HT1080 (cell line): ENCODE results near the gene CCDC82. TPM values are rescaled to one million over a fixed set of nuclear protein-coding genes. Genes with fewer than 3 reads are reported as not detected.
"Not testable (repeated sequence)": the region's sequence is repeated elsewhere in the genome, so short reads cannot be mapped to it uniquely, and the experiment has no call there.

Source experiments
- DNase-seq: peaks from one replicate; pipeline ENCODE4 v3.0.0-alpha.2; 2015; ENCODE audit warnings: low read depth
- polyA plus RNA-seq, 2 experiments: library from polyadenylated mRNA; depleted of rRNA; stranded (reverse); fragments of >200 nt; gene quantifications; 2 replicates each; pipeline ENCODE4 v1.2.3, GENCODE V29; 2015
- total RNA-seq: library from RNA; depleted of rRNA; stranded (reverse); fragments of >200 nt; shearing (Covaris generic); gene quantifications from 2 replicates; pipeline ENCODE4 v1.2.3, GENCODE V29; 2014; rRNA removed

Gene CCDC82
- 4.9 and 8.6 TPM in 2 replicates for total RNA-seq
- polyA plus RNA-seq (2015; cell fraction: cytosol; rRNA removed) = 12.8 and 14.0 TPM in 2 replicates
- 54.6 and 69.0 TPM in 2 replicates for polyA plus RNA-seq (2015; cell fraction: nucleus; rRNA removed)

DNA sequence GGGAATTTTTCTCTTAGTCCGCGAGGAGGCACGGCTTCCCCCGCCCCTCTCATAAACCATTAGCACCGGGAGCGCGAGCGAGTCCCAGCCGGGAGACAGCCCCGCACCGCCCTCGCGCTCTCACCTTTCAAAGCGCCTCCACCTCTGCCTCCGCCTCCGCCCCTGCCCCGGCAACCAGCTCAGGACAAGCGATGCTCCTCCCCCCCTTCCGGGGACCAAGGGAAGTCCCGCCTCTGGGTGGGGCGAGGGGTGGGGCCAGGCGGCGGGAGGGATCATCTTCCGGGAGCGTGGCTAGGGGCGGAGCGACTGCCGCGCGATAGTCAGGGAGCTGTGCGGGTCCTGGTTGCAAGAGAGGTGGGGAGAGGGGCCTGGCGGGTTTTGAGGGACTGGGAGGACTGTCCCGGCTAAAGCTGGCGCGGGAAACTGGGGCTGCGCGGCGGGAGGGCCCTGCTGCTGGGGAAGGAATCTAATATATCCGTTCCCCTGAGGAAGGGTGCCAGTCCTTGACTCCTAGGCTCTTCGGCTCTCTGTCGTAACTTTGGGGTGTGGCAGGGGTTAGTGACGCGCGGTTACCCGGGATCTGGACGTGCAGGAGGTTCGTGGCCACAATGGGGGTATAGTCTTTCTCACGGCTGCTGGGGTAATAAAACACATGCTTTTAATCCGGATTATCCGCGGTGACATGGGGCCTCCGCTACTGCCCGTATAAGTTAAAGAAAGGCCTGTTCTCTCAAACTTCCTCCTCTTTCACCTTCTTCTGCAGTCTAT is at the start of gene CCDC82, which contains the start of gene JRKL:
Gene CCDC82 (minus strand): TSS at position 193 of the 768 bp plus-strand sequence. CDS start 5,165 bp downstream, outside the sequence.
Gene JRKL (plus strand): TSS at position 294 of the 768 bp plus-strand sequence. CDS start 637 bp downstream, outside the sequence.
- peak; percentile 93 for DNase-seq

DNA sequence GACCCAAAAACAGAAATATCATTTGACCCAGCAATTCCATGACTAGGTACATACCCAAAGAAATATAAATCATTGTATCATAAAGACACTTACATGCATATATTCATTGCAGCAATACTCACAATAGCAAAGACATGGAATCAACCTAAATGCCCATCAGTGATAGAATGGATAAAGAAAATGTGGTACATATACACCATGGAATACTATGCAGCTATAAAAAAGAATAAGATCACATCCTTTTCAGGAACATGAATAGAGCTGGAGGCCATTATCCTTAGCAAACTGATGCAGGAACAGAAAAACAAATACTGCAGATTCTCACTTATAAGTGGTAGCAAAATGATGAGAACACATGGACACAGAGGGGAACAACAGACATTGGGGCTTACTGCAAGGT is 42.9 kb upstream of the CCDC82 start:
- not testable (repeated sequence) for DNase-seq

DNA sequence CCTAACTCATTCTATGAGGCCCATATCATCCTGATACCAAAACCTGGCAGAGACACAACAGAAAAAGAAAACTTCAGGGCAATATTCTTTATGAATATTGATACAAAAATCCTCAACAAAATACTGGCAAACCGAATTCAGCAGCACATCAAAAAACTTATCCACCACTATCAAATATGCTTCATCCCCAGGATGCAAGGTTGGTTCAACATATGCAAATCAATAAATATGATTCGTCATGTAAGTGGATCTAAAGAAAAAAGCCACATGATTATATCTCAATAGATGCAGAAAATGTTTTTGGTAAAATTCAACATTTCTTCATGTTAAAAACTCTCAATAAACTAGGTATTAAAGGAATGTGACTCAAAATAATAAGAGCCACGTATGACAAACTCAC is 41.0 kb upstream of the CCDC82 start:
- no peak for DNase-seq

DNA sequence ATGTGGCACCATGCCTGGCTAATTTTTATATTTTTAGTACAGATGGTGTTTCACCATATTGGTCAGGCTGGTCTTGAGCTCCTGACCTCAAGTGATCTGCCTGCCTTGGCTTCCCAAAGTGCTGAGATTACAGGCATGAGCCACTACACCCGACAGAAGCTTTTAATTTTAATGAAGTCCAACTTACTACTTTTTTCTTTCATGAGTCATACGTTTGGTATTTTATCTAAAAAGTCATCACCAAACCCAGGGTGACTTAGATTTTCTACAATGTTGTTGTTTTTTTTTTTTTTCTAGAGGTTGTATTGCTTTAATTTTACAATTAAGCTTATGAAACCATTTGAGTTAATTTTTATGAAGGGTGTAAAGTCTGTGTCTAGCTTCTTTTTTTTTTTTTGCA is 35.0 kb upstream of the CCDC82 start:
- DNase-seq = peak; percentile 78

DNA sequence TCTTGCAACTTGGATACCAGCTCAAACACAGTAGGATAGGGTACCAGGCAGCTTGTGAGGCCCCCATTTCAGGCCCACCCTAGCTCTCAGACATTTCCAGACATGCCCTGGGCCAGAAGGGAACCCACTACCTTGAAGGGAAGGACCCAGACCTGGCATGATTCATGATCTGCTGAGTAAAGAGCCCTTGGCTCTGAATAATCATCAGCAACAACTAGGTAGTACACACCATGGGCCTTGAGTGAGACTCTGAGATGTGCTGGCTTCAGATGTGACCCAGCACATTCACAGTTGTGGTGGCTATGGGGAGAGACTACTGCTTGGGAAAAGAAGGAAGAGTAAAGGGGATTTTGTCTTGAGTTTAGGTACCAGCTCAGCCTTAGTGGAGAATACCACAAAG is 23.7 kb upstream of the CCDC82 start:
- no peak for DNase-seq

DNA sequence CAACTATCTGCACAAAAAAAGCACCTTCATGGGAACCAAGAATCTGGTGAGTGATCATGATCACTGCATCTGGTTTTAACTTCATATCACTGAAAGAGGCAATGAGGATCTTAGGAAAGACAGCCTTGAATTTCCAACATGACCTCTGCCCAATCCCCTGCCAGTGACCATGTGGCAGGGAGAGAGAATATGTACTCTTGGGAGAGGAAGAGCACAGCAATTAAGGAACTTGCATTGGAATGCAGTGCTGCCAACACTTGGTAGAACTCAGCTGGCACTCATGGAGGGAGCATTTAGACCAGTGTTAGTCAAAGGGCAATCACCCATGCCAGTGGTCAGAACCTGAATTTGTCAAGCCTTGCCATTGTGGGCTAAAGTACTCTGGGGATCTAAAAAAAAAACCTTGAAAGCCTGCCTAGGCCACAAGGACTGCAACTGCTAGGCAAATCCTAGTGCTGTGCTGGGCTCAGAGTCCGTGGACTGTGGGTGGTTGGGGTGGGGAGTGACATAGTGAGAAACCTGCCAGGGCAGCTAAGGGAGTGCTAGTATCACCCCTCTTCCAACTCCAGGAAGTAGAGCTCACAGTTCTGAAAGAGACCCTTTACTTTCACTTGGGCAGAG is 23.2 kb upstream of the CCDC82 start:
- DNase-seq = no peak

DNA sequence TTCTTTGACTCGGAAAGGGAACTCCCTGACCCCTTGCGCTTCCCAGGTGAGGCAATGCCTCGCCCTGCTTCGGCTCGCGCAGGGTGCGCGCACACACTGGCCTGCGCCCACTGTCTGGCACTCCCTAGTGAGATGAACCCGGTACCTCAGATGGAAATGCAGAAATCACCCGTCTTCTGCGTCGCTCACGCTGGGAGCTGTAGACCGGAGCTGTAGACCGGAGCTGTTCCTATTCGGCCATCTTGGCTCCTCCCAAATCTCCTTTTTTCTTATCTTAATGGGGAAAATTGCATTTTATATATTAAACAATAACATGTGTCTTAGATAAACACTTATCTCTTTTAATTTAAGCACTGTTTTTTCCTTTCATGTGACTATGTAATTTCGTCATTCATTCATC is 21.7 kb upstream of the CCDC82 start:
- not testable (repeated sequence) for DNase-seq

DNA sequence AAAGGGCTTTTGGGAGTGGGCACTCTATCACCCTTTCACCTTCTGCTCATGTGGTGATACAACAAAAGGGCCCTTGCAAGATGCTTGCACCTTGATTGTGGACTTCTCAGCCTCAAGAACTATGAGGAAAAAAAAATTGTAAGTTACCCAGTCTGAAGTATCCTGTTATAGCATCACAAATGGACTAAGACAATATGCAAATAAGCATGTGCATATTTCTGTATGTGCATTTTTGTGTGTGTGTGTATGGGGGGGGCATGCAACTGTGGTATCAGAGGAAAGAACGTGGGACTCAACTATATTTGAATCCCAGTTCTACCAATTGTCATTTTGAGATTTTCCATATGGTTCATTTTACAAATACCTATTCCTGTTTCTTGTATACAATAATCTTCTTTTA is 11.0 kb upstream of the CCDC82 start:
- no peak for DNase-seq

DNA sequence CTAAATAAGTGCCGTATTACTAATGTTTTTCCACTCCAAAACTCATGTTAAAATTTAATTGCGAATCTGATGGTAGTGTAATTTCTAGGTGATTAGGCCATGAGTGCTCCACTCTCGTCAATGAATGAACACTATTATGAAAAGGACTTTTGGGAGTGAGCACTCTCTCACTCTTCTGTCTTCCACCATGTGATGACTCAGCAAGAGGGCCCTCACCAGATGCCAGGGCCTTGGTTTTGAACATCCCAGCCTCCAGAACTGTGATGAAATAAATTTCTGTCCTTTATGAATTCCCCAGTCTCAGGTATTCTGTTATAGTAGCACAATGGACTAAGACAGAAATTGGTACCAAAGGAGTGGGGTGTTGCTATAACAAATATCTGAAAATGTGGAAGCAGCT is 8.2 kb upstream of the CCDC82 start:
- DNase-seq = no peak

DNA sequence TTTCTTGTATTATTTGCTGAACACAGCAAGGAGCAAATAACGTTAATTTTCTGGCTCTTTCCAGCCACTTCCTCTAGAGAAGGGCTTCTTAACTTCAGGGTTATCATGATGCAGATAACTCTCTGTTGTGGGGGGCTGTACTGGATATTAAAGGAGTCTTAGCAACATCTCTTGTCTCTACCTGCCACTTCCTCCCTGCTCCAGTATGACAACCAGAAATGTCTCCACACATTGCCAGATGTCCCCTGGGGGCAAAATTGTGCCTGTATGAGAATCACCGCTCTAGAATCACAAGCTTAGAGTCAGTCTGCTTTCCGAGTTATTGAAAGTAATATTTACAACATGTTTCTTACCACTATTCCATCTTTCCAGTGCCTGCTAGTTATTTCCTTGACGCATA is 6.9 kb upstream of the CCDC82 start:
- no peak for DNase-seq

DNA sequence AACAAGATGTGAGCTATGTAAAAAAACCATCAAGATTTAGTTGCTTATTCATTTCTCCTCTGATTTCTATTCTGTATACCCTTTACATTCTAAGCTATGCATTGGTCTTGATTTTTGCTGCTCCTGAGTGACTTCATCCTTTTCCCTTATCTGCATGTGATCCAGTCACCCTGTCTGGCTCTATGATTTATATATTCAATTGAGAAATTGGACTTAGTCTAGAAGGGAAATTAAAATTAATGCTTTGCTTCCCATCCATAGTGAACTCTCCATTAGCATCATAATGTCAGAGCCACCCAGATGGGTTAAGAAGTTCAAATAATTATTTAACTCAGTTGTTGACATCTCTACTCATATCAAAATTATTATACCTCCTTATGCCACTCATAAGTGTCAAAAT is 5.1 kb upstream of the CCDC82 start:
- no peak for DNase-seq

DNA sequence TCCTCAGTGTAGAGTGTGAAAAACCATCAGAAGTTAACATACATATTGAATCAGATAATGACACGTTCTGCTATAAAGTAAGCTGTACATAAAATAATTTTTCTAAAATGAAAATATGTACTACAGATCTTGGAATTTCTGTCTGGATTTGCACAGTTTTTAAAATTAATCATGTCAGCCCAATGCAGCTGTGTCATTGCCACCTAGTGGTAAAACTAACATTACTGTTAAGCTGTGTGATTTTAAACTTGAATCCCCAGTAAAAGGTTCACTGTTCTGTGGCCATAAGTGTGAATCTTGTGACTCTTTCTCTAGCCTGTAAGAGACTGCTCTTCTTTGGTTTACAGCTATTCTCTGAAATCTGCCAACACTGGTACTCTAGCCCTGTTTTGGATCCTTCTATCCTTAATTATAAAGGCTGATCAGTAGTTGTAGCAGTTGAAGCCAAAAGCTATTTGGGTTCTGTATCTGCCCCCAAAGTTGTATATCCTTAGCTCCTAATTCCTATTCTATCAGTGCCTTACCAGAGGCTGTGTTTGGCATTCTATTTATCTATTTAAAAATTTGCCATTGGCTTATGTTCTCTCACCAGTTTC is 4.1 kb upstream of the CCDC82 start:
- peak; percentile 45 for DNase-seq

DNA sequence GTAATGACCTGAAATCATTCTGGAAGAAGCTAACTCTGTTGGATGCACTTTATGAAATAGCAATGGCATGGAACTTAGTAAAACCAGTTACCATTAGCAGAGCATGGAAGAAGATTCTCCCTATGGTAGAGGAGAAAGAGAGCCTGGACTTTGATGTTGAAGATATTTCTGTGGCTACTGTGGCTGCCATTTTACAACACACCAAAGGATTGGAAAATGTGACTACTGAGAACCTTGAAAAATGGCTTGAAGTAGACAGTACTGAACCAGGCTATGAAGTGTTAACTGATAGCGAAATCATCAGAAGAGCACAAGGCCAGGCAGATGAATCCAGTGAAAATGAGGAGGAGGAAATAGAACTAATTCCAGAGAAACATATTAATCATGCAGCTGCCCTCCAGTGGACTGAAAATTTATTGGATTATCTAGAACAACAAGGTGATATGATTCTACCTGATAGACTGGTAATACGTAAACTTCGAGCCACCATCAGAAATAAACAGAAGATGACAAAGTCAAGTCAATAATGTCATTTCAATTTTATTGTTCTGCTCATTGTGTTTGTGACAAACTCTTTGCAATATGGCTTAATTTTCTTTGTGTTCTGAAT is 2.1 kb upstream of the CCDC82 start:
- DNase-seq = no peak

DNA sequence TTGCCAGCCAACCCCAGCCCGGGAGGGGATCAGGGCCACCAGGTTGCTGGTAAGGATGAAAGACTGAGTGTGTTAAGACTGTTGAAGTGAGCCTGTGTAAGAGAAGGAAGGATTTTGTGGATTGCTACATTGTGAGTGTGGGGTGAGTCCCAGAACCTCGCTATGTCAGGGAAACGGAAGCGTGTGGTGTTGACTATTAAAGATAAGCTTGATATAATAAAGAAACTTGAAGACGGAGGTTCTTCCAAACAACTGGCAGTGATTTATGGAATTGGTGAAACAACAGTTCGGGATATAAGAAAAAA is 728 bp upstream of the CCDC82 start:
- no peak for DNase-seq

DNA sequence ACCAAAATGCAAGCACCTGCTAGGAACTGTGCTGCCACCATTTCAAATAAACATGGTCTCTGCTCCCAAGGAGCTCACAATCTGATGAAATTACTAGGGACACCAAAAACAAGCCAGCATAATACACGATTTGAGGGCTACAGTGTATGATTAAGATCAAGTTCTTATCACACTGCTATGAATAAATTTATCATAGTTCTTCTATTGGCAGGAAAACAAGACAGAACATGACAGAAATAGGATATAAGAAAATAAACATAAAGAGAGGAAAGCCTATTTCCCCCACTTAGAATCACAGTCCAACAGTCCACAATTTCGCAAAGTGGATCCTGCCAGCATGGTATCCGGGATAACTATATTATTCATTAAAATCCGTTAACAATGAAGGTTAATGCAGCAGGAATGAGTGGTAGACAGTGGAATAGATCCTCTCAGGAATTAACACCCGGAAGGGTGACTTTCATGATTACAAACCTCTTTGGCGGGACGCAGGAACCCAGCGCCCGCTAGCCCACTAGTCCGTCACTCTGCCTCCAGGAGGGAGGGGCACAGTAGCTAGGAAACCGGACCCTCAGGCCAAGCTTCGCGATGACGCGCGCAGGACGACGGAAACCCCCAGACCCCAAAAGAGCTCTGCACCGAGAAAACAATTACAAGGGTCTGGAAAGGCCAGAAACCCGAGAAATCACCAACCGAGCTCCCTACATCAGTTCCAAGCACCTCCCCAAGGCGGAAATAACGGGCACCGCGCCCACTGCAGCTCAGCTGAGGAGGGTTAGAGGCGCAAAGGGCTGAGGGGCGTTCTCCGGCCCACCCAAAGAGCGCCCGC is 607 bp downstream of the CCDC82 start:
- peak; percentile 2 for DNase-seq

DNA sequence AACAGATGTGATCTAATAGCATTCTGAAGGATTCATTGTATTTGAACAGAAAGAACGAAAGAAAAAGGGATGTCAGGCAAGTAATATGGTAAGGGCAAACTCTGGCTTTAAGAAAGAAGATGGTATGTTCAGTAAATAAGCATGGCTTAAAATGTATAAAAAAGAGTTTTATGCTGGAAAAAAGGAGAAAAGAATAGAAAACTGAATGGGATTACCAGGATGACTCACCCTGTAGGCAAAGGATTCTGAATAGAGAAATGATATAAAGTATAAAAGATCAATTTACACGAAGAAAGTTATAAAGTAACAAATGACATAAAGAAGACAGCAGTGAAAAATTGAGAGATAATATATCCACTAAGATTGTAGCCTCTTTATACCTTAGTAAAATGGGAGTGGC is 4.5 kb downstream of the CCDC82 start:
- DNase-seq = no peak

DNA sequence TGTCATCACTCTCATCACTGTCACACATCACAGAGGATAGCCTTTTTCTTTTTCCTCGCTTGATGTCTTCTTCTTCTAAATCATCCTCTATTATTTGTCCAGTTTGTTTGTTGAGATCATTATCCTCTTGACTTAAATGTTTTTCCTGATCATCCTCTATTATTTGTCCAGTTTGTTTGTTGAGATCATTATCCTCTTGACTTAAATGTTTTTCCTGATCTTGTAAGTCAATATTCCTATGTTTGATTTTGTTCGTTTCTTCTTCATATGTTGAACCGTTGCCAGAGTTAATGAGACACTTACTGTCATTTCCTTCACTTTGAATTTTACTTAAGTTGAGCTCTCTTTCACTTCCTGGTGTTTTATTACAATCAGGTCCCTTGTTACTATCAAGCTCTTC is 5.6 kb downstream of the CCDC82 start:
- no peak for DNase-seq

DNA sequence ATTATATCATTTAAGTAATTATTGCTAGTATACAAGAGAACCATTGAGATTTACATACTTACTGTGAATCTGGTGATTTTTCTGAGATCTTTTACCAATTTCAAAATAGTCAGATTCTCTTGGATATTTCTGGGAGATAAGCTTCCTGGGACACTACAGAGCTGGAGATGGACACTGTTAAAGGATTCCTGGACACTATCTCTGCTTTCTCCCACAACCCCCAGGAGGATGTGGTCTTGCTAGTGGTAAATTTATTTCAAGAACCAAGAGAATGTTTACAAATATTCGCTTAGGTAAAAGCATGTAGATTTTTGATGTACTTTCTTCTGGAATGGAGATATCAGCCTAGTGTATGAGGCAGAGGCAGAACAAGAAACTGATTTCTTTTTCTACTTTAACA is 12.9 kb downstream of the CCDC82 start:
- no peak for DNase-seq

DNA sequence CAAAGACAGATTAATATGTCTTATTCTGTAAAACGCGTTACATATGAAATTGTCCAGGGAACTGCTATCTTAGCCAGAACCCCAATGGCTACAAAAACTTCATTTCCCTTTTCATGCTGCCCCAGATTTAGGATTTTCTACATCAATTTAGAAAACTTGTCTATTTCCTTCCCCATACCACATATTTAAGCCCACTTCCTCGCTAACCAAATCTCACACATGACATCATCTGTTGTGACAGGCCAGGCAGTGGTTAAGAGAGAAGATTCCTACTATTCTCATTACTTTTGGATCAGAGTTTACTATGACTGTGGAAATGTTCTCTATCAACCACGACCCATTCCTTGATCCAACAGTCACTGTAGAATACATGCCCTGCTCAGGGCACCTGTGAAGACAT is 15.9 kb downstream of the CCDC82 start:
- DNase-seq = no peak

DNA sequence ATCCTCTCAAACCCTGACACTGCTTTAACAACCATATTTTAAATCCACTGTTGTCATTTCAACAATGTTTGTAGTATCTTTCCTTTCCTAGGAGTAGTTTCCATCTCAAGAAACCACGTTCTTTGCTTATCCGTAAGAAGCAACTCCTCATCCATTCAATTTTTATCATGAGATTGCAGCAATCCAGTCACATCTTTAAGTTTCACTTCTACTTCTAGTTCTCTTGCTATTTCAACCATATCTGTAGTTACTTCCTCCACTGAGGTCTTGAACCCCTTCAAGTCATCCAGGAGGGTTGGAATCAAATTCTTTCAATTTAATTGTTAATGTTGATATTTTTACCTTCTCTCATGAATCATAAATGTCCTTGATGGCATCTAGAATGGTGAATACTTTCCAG is 22.4 kb downstream of the CCDC82 start:
- no peak for DNase-seq

DNA sequence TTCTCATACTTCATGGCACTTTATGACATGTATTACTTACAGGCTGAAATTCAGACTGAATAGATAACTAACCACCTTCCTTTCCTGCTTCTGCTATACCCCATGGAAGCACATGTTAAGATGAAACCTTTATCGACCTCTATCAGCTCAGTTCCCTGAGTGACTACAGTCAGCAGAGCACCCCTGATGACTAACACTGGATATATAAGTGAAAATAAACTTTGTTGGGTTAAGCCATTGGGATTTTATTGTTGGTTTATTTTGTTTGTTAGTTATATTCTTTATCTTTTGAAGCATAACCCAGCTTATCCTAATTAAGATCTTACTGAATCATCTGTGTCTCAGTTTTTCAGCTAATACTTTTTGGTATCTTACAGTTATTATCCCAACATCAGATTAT is 23.7 kb downstream of the CCDC82 start:
- DNase-seq = no peak
